GM12873 (cell line): ENCODE results near the gene SRL.
A peak's percentile ranks its signal among the peaks of the same experiment; 100 is the strongest.

Experiments used
- CTCF ChIP-seq: IDR thresholded peaks from 2 replicates; pipeline ENCODE4 v1.5.1; 2012; ENCODE audit warnings: low read depth, mild to moderate bottlenecking, moderate library complexity, low read length, control low read depth; ENCODE audit not compliant: insufficient read depth; ENCODE audit errors: missing control alignments

SRL gene

GRCh38 chr16:4277987-4278513 lies 36.2 kb upstream of the SRL start:
- TF ChIP-seq CTCF: no peak

- TF ChIP-seq CTCF: no peak
Measured at GRCh38 chr16:4275861-4276260, 34.0 kb upstream of the SRL start.

- TF ChIP-seq CTCF: peak; percentile 52
Measured at GRCh38 chr16:4273858-4274311, 32.0 kb upstream of the SRL start.

GRCh38 chr16:4272114-4272956 lies 30.5 kb upstream of the SRL start:
- TF ChIP-seq CTCF: no peak

- TF ChIP-seq CTCF: no peak
Measured at GRCh38 chr16:4271176-4272113, 29.6 kb upstream of the SRL start.

GRCh38 chr16:4270595-4270994 lies 28.7 kb upstream of the SRL start:
- TF ChIP-seq CTCF: no peak

- TF ChIP-seq CTCF: no peak
Measured at GRCh38 chr16:4270091-4270490, 28.2 kb upstream of the SRL start.
